ENCODE results near the gene DHX8.
"Not testable (repeated sequence)": the region's sequence is repeated elsewhere in the genome, so short reads cannot be mapped to it uniquely, and the experiment has no call there.

The DHX8 gene

GRCh38 chr17:43483674-43484551 lies at the start of gene DHX8:
TSS of gene DHX8 (plus strand) at chr17:43483975. CDS start at chr17:43484038, 63 bp downstream.
- peak; percentile 86 for DNase-seq (ENCODE audit: low spot score)

GRCh38 chr17:43434902-43435319 lies 48.9 kb upstream of the DHX8 start:
- DNase-seq (ENCODE audit: low spot score), result no peak

GRCh38 chr17:43437756-43438155 lies 46.0 kb upstream of the DHX8 start:
- DNase-seq (ENCODE audit: low spot score), result no peak

- DNase-seq (ENCODE audit: low spot score), result no peak
These were observed 45.1 kb upstream of the DHX8 start for GRCh38 chr17:43438626-43439025.

- no peak for DNase-seq (ENCODE audit: low spot score)
These were observed 44.7 kb upstream of the DHX8 start for GRCh38 chr17:43439041-43439440.

GRCh38 chr17:43442711-43443110 lies 41.1 kb upstream of the DHX8 start:
- DNase-seq (ENCODE audit: low spot score), result no peak

- no peak for DNase-seq (ENCODE audit: low spot score)
These were observed 40.4 kb upstream of the DHX8 start for GRCh38 chr17:43443381-43443780.

GRCh38 chr17:43444223-43445008 lies 39.4 kb upstream of the DHX8 start:
- no peak for DNase-seq (ENCODE audit: low spot score)

GRCh38 chr17:43445009-43445589 lies 38.7 kb upstream of the DHX8 start:
- no peak for DNase-seq (ENCODE audit: low spot score)

GRCh38 chr17:43446773-43447172 lies 37.0 kb upstream of the DHX8 start:
- no peak for DNase-seq (ENCODE audit: low spot score)

- no peak for DNase-seq (ENCODE audit: low spot score)
These were observed 34.9 kb upstream of the DHX8 start for GRCh38 chr17:43448720-43449469.

- DNase-seq (ENCODE audit: low spot score), result peak; percentile 86
These were observed 34.1 kb upstream of the DHX8 start for GRCh38 chr17:43449470-43450248.

GRCh38 chr17:43450791-43451190 lies 33.0 kb upstream of the DHX8 start:
- not testable (repeated sequence) for DNase-seq (ENCODE audit: low spot score)

GRCh38 chr17:43451741-43452140 lies 32.0 kb upstream of the DHX8 start:
- not testable (repeated sequence) for DNase-seq (ENCODE audit: low spot score)

- no peak for DNase-seq (ENCODE audit: low spot score)
These were observed 30.4 kb upstream of the DHX8 start for GRCh38 chr17:43453331-43453812.

GRCh38 chr17:43454868-43455267 lies 28.9 kb upstream of the DHX8 start:
- DNase-seq (ENCODE audit: low spot score), result no peak

GRCh38 chr17:43456029-43456428 lies 27.7 kb upstream of the DHX8 start:
- DNase-seq (ENCODE audit: low spot score), result no peak

GRCh38 chr17:43456661-43457361 lies 27.0 kb upstream of the DHX8 start:
- peak; percentile 83 for DNase-seq (ENCODE audit: low spot score)

- no peak for DNase-seq (ENCODE audit: low spot score)
These were observed 26.4 kb upstream of the DHX8 start for GRCh38 chr17:43457362-43457692.

- not testable (repeated sequence) for DNase-seq (ENCODE audit: low spot score)
These were observed 23.9 kb upstream of the DHX8 start for GRCh38 chr17:43459878-43460277.
